Neural cell (in vitro differentiated cells): Measurements from ENCODE around the gene HDAC4.

ENCODE experiments used
- EP300 ChIP-seq: fragments of 450-650 bp; conservative IDR thresholded peaks from 2 replicates; pipeline ENCODE4 v1.6.1; 2014; ENCODE audit warnings: antibody characterized with exemption, mild to moderate bottlenecking, moderate library complexity; ENCODE audit not compliant: poor library complexity, severe bottlenecking
- EZH2 ChIP-seq: fragments of 200-600, 300-800 bp; shearing (Covaris generic), sonication (generic); IDR thresholded peaks from 2 replicates; pipeline ENCODE4 v1.6.1; 2014; ENCODE audit warnings: antibody characterized with exemption, low read length, borderline replicate concordance, mild to moderate bottlenecking; ENCODE audit not compliant: insufficient read depth, poor library complexity, severe bottlenecking
- MXI1 ChIP-seq: fragments of 450-650 bp; conservative IDR thresholded peaks from 2 replicates; pipeline ENCODE4 v1.6.1; 2014; ENCODE audit warnings: antibody characterized with exemption, mild to moderate bottlenecking; ENCODE audit not compliant: poor library complexity, severe bottlenecking
- POLR2AphosphoS5 ChIP-seq: IDR thresholded peaks from 2 replicates; pipeline ENCODE4 v1.6.1; 2012
- RAD21 ChIP-seq: fragments of 450-650 bp; conservative IDR thresholded peaks from 2 replicates; pipeline ENCODE4 v1.6.1; 2014; ENCODE audit warnings: antibody characterized with exemption, mild to moderate bottlenecking, moderate library complexity
- SMC3 ChIP-seq: fragments of 450-650 bp; conservative IDR thresholded peaks from 2 replicates; pipeline ENCODE4 v1.6.1; 2014; ENCODE audit warnings: antibody characterized with exemption, mild to moderate bottlenecking, moderate library complexity; ENCODE audit not compliant: poor library complexity
- TAF1 ChIP-seq: IDR thresholded peaks from 2 replicates; pipeline ENCODE4 v1.6.1; 2012; ENCODE audit warnings: low read depth
- TF ChIP-seq, protein P1 (sequence below): fragments of 450-650 bp; IDR thresholded peaks from 2 replicates; pipeline ENCODE4 v1.5.1; 2014; ENCODE audit warnings: antibody characterized with exemption, mild to moderate bottlenecking, moderate library complexity; ENCODE audit not compliant: poor library complexity, severe bottlenecking
- TF ChIP-seq, protein P2 (sequence below): IDR thresholded peaks from 2 replicates; pipeline ENCODE4 v1.6.1; 2012; ENCODE audit warnings: borderline replicate concordance

DNA sequence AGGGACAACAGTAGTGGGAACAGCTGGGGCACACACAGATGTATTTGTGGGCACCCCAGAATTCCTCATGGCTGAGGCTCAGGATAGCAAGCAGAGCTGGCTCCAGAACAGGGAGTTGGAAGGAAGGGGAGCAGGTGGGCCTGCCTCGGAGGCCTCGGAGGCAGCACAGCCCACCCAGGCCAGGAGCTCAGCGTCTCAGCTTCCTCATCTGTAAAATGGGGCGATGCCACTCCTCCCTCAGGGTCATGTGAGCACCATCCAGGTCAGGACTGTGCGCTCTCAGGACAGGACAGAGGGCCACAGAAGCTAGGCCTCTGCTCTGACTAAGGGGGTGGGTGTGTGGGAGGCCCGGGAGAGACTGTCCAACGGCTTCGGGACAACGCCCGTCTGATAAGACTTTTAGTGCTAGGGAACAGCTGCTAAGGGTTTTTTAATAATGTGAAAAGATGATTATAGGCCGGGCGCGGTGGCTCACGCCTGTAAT lies 106.2 kb downstream of the HDAC4 start:
- TF ChIP-seq, protein P1, sequence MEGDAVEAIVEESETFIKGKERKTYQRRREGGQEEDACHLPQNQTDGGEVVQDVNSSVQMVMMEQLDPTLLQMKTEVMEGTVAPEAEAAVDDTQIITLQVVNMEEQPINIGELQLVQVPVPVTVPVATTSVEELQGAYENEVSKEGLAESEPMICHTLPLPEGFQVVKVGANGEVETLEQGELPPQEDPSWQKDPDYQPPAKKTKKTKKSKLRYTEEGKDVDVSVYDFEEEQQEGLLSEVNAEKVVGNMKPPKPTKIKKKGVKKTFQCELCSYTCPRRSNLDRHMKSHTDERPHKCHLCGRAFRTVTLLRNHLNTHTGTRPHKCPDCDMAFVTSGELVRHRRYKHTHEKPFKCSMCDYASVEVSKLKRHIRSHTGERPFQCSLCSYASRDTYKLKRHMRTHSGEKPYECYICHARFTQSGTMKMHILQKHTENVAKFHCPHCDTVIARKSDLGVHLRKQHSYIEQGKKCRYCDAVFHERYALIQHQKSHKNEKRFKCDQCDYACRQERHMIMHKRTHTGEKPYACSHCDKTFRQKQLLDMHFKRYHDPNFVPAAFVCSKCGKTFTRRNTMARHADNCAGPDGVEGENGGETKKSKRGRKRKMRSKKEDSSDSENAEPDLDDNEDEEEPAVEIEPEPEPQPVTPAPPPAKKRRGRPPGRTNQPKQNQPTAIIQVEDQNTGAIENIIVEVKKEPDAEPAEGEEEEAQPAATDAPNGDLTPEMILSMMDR = no peak
- no peak for TF ChIP-seq TAF1
- no peak for TF ChIP-seq RAD21
- no peak for TF ChIP-seq MXI1
- TF ChIP-seq POLR2AphosphoS5 = no peak
- TF ChIP-seq EP300 = no peak
- TF ChIP-seq SMC3 = no peak
- no peak for TF ChIP-seq EZH2
- TF ChIP-seq, protein P2, sequence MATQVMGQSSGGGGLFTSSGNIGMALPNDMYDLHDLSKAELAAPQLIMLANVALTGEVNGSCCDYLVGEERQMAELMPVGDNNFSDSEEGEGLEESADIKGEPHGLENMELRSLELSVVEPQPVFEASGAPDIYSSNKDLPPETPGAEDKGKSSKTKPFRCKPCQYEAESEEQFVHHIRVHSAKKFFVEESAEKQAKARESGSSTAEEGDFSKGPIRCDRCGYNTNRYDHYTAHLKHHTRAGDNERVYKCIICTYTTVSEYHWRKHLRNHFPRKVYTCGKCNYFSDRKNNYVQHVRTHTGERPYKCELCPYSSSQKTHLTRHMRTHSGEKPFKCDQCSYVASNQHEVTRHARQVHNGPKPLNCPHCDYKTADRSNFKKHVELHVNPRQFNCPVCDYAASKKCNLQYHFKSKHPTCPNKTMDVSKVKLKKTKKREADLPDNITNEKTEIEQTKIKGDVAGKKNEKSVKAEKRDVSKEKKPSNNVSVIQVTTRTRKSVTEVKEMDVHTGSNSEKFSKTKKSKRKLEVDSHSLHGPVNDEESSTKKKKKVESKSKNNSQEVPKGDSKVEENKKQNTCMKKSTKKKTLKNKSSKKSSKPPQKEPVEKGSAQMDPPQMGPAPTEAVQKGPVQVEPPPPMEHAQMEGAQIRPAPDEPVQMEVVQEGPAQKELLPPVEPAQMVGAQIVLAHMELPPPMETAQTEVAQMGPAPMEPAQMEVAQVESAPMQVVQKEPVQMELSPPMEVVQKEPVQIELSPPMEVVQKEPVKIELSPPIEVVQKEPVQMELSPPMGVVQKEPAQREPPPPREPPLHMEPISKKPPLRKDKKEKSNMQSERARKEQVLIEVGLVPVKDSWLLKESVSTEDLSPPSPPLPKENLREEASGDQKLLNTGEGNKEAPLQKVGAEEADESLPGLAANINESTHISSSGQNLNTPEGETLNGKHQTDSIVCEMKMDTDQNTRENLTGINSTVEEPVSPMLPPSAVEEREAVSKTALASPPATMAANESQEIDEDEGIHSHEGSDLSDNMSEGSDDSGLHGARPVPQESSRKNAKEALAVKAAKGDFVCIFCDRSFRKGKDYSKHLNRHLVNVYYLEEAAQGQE = no peak
